Caki2 (cell line): ENCODE measurements around the gene MRPS34. TPM values are rescaled to one million over a fixed set of nuclear protein-coding genes. Genes with fewer than 3 reads are reported as not detected.

Experiments used
- DNase-seq: peaks from one replicate; pipeline ENCODE4 v3.0.0-alpha.2; 2015; ENCODE audit warnings: low read depth
- in situ Hi-C: cut with HindIII; loops from 2 replicates; pipeline ENCODE4 v1.10.0; 2016; ENCODE audit warnings: low sequenced_read_pairs, low pct_unique_long_range_greater_than_20kb, mixed read lengths
- total RNA-seq: library from RNA; depleted of rRNA; stranded (reverse); fragments of >200 nt; shearing (Covaris generic); gene quantifications from 2 replicates; pipeline ENCODE4 v1.2.3, GENCODE V29; 2014; ENCODE audit warnings: low replicate concordance

The MRPS34 gene
- total RNA-seq, 1 experiment from 2014 or later: 458 TPM

DNA sequence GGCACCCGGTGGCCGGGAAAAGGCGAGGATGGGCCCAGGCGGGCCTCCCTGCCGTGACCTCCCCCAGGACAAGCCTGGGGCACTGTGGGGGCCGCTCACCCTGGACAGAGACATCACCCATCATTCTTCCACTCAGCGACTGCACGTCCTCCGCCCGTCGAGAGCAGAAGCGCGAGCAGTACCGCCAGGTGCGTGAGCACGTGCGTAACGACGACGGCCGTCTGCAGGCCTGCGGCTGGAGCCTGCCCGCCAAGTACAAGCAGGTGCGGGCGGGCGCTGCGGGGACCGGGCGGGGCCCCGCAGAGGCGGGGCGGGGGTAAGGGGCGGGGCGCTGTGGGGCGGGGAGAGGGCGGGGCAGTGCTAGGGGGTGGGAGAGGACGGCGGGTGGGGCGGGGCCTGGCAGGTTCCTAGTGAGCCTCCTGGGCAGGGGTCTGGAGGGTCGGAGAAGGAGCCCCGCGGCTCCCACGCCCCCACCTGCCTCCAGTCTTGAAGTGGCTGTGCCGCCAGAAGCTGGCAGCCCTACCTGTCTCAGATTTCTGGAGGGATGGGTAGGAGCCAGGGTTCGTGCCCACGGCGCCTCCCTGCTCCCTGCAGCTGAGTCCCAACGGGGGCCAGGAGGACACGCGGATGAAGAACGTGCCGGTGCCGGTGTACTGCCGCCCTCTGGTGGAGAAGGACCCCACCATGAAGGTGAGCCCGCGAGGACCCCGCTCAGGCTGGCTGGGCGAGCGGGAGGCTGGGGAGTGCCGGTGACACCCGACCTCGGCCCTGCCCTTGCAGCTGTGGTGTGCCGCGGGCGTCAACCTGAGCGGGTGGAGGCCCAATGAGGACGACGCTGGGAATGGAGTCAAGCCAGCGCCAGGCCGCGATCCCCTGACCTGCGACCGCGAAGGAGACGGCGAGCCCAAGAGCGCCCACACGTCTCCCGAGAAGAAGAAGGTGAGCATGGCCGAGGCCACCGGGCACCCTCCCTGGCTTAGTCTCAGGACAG, 9.1 kb downstream of the MRPS34 start:
- in situ Hi-C loops: no loop called here
- DNase-seq: no peak

DNA sequence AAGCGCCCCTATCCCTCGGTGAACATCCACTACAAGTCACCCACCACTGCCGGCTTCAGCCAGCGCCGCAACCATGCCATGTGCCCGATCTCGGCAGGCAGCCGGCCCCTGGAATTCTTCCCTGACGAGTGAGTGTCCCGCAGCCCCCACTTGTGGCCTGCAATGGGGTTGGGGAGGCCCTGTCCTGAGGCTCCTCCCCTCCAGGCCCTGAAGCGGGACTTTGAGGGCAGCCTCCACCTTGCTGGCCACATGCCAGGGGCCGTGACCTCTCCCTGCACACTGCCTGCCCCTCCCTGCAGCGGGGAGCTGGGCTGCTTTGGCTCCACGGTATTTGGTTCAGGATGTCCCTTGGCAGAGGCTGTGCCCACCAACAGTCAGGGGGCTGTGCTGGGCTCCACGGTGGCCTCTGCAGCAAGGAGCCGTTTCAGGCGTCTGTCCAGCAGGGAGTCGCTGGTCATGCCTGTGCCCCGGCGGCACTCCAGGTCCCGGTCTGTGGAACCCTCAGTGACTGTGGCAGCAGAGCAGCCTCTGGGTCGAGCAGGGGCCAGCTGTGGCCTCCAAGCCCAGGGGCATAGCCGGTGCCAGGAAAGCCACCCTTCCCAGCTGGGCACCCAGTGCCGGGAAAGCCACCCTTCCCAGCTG, 9.9 kb downstream of the MRPS34 start:
- DNase-seq: no peak
- in situ Hi-C loops: no loop called here

DNA sequence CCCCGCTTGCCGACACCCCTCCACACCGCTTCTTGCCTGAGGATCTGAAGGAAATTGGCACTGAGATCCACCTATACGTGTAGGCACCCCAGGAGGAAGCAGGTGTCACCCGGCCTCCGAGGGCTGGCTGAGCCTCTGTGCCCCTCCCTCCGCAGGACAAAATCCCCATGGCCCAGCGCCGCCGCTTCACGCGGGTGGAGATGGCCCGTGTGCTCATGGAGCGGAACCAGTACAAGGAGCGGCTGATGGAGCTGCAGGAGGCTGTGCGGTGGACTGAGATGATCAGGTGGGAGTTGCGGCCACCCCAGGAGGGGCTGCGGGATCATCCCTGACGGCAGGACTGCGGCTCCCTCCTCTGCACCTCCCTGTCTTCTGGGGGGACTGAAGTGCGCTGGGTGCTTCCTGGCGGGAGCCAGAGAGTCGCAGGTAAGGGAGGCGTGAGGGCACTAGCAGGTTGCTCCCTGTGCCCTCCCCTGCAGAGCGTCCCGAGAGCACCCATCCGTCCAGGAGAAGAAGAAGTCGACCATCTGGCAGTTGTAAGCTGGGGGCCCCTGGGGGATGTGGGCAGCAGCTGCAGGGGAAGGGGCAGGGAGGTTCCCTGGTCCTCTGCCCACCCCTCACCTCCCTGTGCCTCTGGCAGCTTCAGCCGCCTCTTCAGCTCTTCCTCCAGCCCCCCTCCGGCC, 10.6 kb downstream of the MRPS34 start:
- no peak for DNase-seq
- in situ Hi-C loops: no loop called here

DNA sequence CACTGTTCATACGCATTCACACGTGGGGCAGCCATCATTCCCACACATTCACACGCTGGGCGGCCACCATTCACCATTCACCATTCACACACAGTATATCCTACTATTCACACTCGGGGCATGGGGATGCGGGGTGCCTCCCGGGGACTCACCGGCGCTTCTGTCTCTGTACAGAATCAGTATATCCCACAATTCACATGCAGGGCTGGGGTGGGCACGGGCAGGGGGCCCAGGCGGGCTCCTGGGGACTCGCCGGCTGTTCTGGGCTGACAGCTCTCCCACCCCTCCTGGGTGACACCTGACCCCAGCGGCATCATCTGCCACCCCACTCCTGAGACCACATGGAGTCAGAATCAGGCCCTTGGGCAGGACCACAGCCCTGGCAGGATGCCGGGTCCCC, 11.2 kb downstream of the MRPS34 start:
- in situ Hi-C loops: no loop called here
- DNase-seq: no peak

DNA sequence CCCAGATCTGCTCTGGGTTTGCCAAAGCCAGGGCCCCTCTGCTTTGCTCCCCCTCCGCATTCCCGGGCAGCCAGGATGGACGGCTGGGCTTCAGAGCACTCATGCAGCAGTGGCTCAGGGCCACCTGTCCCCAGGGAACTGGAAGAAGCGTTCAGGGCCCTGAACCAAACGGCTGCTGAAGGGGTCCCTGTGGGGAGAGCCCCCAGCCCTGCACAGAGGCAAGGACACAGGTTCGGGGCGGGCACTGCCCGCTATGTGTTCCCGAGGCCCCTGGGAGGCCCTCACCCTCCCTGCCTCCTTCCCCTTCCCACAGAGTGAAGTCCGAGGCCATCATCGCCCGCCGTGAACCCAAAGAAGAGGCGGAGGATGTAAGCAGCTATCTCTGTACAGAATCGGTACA, 12.0 kb downstream of the MRPS34 start:
- no peak for DNase-seq
- in situ Hi-C loops: no loop called here

DNA sequence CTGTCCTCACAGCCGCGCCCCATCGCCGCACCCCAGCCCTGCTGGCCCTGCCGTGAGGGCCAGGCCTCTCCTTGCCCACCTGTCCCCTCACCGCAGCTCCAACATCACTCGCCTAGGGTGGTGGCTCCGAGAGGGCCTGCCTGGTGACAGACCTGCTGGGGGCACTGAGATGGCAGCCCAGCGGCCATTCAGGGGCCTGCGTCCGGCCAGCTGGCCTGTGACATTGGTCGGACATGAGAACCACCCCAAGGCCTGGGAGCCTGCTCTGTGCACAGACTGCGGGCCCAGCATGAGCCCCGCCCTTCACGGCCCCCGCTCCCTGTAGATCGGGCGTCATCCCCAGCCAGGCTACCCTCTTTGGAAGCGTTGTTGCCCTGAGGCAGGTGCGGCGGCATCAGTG, 13.4 kb downstream of the MRPS34 start:
- in situ Hi-C loops: no loop called here
- DNase-seq: no peak

DNA sequence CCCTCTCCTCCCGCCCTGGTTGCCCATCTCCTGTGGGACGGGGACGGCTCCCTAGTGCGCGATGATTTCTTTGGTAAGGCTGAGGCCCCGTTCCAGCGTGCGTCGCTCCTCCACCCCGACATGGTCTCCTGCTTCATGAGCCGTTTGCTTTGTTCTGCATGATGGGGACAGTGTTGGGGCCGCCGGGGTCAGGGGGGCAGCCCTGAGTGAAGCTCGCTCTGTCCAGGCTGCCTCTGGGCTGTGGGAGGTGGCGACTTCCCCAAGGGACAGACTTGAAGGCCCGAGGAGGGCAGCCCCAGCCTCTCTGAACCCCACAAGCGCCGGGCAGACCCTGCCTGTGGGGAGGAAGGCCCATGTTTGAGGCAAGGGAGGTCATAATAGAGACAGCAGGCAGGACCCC, 14.0 kb downstream of the MRPS34 start:
- in situ Hi-C loops: no loop called here
- DNase-seq: no peak

DNA sequence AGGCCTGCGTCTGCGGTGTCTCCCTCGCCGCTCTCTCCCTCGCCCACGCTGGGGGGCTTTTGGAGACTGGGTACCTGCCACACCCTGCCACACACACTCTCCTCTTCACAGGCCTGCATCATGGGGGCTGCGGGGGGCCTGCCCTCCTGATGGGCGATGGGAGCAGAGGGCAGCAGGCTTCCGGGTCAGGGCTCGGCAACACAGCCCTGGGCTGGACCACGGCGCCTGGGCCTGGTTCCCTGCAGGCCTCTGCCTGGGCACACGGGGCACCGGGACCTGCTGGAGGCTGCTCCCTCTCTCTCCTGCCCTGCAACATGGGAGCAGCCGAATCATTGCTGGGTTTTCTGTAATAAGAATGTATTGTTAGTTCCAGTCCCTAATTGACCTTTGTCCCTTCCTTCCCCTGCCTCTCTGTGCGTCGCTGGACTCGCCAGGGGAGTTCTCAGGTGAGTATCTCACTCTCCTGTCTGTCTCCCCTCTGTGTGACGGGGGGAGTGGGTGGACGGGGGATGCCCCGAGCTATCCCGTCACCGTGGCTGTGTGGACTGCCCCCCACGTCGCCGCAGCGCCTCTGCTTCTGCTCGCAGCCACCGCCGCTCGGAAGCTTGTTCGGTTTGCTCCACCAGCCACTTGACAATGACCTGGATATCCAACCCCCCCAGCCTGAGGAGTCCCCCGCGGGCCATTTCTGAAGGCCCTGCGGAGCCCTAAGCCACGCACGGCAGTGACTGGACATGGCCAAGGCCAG, 15.0 kb downstream of the MRPS34 start:
- DNase-seq: no peak
- in situ Hi-C loops: no loop called here

DNA sequence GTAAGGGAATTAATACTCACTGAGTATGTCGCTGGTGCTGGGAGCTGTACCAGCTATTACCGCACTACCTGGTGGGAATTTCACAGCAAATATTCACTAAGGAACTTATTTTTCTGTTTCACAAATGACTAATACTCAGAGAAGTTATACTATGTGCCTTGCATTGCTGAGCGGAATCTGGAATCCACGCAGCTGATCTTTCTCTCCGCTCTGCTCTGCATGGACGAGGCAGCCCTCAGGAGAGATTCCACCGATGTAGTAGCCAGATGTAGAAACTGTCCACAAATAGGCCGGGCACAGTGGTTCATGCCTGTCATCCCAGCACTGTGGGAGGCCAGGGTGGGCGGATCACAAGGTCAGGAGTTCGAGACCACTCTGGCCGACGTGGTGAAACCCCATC, 18.7 kb downstream of the MRPS34 start:
- in situ Hi-C loops: no loop called here
- no peak for DNase-seq

DNA sequence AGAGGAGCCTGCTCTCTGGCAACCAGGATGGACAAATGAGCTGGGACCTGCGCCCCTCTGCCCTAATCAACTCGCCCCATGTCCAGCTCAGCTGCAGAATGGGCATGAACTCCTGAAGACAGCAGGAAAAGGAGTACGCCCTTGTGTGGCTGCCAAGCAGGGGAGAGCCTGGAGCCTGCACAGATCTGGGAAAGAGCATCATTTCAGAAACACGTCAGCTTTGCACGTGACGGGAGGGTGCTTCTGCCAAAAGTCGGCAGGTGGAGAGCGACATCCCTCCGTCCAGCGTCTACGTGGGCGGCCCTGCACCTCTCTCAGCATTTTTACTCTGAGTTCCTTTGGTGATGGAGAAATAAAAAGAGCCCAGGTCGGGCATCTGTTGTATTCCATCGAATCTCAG, 20.1 kb downstream of the MRPS34 start:
- in situ Hi-C loops: no loop called here

DNA sequence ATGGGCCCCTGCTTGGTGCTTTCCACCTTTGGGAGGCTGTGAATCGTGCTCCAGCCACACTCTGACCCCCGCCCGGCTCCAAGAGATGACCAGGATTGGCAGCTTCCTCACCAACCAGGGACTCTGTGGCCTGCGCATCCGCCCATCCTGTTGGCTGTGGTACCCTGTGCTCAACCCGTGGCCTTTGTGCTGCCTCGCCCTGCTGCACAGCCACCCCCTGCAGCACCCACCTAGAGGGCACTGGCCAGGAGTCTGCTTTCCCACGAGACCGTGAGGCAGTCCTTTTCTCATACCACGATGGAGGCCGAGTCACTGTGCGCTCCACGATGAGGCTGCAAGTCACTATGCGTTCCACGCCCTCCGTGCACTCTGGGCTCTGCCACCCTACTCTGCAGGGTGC, 21.0 kb downstream of the MRPS34 start:
- in situ Hi-C loops: no loop called here
- DNase-seq: no peak

More for the DNA sequence above, 20.1 kb downstream of the MRPS34 start:
- DNase-seq: no peak

DNA sequence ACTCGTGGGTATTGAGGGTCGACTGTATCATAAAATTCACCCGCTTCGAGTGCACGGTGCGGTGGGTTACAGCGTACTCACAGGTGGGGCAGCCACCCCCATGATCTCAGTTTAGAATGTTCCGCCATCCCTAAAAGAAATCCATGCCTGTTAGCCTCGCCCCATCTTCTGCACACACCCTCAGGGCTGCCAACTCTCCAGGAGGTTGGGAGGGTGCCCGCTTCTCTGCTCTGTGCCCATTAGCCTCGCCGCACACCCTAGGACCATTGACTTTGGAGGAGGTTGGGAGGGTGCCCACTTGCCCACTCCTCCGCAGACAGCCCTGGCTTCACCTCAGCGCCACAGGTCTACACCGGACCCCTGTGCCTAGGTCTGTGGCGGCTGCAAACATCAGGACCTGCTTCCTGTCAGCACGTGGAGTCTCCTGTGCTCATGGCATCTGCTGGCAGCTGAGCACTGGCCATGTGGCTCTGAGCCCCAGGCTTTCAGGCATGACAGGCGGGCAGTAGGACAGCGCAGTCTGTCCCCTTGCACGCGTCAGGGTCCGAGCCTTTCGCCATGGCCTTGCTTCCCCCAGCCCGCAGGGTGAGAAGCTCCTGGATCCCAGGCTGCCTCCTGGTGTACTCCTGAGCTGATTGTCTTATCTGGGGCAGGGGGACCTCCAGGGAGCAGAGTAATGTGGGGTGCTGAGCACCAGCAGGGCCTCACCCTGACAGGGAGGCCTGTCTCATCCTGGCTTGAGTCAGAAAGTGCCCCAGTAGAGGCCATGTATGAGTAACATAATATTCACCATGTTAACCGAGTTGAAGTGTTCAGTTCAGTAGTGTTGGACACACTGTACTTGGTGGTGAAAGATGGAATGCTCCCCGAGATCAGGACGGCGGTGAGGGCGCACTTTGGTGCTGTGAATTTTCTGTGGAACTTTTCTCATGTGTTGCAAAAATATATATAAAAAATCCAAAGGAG, 23.5 kb downstream of the MRPS34 start:
- in situ Hi-C loops: no loop called here
- no peak for DNase-seq

DNA sequence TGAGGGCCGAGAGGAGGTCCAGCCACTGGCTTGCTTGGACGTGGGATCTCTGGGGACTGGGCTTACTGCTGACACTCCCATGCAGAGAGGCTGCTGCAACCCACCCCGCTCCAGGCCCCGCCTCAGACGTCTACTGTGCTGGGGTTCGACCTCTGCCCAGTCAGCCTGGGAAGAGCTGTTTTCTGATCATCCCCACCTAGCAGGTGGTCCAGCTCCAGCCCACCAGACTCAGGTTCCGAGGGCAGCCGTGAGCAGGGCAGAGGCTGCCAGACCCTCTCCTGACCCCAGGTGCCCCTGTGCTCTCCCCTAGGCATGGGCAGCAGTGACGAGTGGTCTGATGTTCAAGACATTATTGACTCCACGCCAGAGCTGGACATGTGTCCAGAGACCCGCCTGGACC, 25.0 kb downstream of the MRPS34 start:
- no peak for DNase-seq
- in situ Hi-C loops: no loop called here

DNA sequence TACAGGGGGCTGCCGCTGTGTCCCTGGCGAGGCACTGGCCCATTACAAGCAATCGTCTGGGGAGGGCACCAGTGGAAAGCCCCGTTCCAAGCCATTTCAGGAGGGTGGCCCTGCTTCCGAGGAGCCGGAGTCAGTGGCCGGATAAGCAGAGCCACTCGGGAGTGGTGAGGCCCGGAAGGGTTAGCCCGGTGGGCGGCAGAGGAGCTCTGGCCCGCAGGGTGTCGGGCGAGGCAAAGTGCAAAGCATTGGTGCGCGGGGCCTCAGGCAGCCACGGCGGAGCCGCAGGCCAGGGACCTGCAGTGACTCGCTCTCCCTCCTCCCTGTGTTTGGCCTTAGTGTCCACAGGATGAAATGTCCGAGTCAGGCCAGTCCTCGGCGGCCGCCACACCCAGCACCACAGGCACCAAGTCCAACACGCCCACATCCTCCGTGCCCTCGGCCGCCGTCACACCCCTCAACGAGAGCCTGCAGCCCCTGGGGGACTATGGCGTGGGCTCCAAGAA, 26.2 kb downstream of the MRPS34 start:
- DNase-seq: peak; percentile 50
- in situ Hi-C loops: no loop called here

DNA sequence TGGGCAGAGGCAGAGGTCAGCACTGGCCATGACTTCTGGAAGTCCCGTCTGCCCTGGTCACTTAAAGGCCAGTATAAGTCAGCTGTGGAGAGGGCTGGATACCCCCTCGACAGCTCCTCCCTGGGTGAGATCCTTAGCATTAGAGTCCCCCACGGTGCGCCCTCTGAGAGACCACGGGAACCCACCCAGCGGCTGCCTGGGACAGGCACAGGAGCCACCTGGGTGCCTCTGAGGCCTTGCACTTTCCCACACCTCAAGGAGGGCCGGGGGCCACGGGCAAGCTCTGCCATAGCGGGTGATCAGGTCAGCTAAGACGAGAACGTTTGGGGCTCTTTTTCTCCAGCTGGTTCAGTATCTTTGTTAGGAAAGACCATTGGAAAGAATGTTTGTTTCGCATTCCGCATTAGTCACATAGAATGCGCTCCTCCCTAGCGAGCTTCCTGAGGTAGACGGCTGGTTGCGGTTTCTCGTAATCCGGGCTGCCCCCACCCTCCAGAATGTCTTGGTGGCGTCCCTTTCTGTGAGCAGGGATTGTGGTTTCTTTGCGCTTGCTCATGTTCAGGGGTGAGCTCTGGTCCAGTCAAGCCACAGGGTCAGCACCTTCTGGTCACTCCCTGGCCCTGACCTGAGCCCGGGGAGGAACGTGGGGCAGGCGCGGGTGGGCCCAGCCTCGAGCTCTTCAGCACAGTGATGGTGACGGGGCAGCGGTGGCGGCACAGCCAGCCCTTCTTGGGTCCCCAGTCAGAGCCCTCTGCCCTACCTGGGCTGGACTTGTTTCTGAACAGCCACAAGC, 26.8 kb downstream of the MRPS34 start:
- peak; percentile 70 for DNase-seq

DNA sequence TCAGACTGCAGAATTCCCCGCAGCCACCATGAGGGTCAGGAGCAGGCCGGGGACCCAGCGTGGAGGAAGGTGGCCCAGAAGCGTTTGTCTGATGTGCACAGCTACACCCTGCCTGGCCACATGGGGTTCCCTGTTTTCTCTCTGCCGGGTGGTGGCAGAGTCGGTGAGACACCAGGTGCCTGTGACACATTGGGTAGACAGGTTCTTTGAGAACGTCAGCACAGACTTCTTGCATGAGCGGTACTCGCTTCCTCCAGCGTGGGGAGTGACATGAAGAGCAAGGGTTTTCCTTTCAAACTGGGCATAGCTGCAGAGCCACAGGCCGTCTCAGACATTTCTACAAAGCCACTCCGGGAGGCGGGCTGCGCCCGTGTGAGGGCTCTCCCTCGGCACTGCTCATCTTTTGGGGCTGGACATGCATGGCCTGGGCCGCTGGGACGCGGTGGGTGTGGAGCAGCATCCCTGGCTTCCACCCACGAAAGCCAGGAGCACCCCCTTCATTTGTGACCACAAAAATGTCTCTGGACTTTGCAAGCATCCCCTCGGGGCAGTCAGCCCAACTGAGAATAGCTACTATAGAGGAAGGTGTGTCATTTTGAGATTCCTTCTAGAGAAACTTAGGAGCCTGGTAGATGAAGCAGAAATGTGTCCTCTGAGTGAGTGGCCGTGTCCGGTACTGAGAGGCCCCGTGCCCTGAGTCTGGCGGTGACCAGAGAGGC, 27.6 kb downstream of the MRPS34 start:
- peak; percentile 35 for DNase-seq
- in situ Hi-C loops: no loop called here

More for the DNA sequence above, 26.8 kb downstream of the MRPS34 start:
- in situ Hi-C loops: no loop called here
